Measurements from ENCODE around the gene C6orf89. TPM values are rescaled to one million over a fixed set of nuclear protein-coding genes. Genes with fewer than 3 reads are reported as not detected.

The C6orf89 gene
- total and polyA plus RNA-seq, 2 of the 13 experiments (the other 11 are each of a cell fraction or from before 2014, with no cell fraction given), result 22.1 to 32.2 TPM

GRCh38 chr6:36914227-36914794, 28.6 kb downstream of the C6orf89 start:
- peak overlapping the region; percentile 1 for H3K27ac ChIP-seq (ENCODE audit: extremely low read length, insufficient read depth, low read length)
- DNase-seq (ENCODE audit: low spot score), result peak; percentile 85
- POLR2A ChIA-PET, result interaction anchor here (1.0 to 1.4 kb wide), 5 partner anchors 8 to 72 kb away, joined by 3 to 7 read pairs (median 3); partner anchors contain the start of genes C6orf89, MTCH1 and PPIL1
- TF ChIP-seq KDM2A (CRISPR knock-in tag; IDR thresholded peaks at IDR 0.05; ENCODE audit: borderline replicate concordance, low read depth), result no peak
- TF ChIP-seq SMC3 (IDR thresholded peaks at IDR 0.05; ENCODE audit: low read length), result peak; percentile 53; the same call in 1 of the 2 replicates
- 0 out of 2 replicates have a peak, but pooled peaks have one; percentile 39 for TF ChIP-seq HNF1B (CRISPR knock-in tag; IDR thresholded peaks at IDR 0.05)
- no peak for TF ChIP-seq GMEB1 (CRISPR knock-in tag; IDR thresholded peaks at IDR 0.05; ENCODE audit: borderline replicate concordance)
- TF ChIP-seq STAG1 (CRISPR knock-in tag; IDR thresholded peaks at IDR 0.05), result peak; percentile 44
- TF ChIP-seq UBTF (CRISPR knock-in tag; IDR thresholded peaks at IDR 0.05), result peak; percentile 27; the same call in 1 of the 2 replicates
- TF ChIP-seq FOSL1 (CRISPR knock-in tag; IDR thresholded peaks at IDR 0.05; ENCODE audit: borderline replicate concordance), result peak; percentile 70; the same call in 1 of the 2 replicates
- TF ChIP-seq SP1 (IDR thresholded peaks at IDR 0.05), result no peak
- no peak for TF ChIP-seq SP1 (CRISPR knock-in tag; IDR thresholded peaks at IDR 0.05)
- 0 out of 2 replicates have a peak, but pooled peaks have one; percentile 31 for TF ChIP-seq ELF3 (CRISPR knock-in tag; IDR thresholded peaks at IDR 0.05)
- TF ChIP-seq ZNF563 (CRISPR knock-in tag; IDR thresholded peaks at IDR 0.05), result no peak
- no peak for TF ChIP-seq ZNF468 (CRISPR knock-in tag; IDR thresholded peaks at IDR 0.05)
- 0 out of 2 replicates have a peak, but pooled peaks have one; percentile 15 for TF ChIP-seq IRF2 (CRISPR knock-in tag; IDR thresholded peaks at IDR 0.05)
- TF ChIP-seq HNF4A (CRISPR knock-in tag; IDR thresholded peaks at IDR 0.05), result peak; percentile 68
- no peak for TF ChIP-seq ZGPAT (CRISPR knock-in tag; IDR thresholded peaks at IDR 0.05)
- peak; percentile 94 for TF ChIP-seq FOSL2 (CRISPR knock-in tag; IDR thresholded peaks at IDR 0.05)
- TF ChIP-seq SOX6 (IDR thresholded peaks at IDR 0.05), result no peak
- peak; percentile 32; the same call in 1 of the 2 replicates for TF ChIP-seq SOX6 (CRISPR knock-in tag; IDR thresholded peaks at IDR 0.05)

More at GRCh38 chr6:36914227-36914794, 28.6 kb downstream of the C6orf89 start:
- WGBS (ENCODE audit: low lambda C conversion rate), result 84% methylated on average over 10 of the region's 10 CpGs
- Histone ChIP-seq H3K4me3 (replicated peaks in 1 of 3; ENCODE audit: insufficient read depth in 1 of 3, low read depth in 2 of 3, low read length in 3 of 3) (no peak overlapping the region), H3K36me3 (replicated peaks in 1 of 2; ENCODE audit: control insufficient read depth in 1 of 2, insufficient read depth in 2 of 2, low read length in 2 of 2) (peaks cover 10 to 49% of the 10 kb centered on the region in 2 experiments), H3K9ac (ENCODE audit: insufficient read depth, low read depth, low read length) (no peak overlapping the region), H3K4me2 (ENCODE audit: low read depth, low read length) (no peak overlapping the region), H3K79me2 (ENCODE audit: insufficient read depth, low read length) (no peaks in the 10 kb centered on the region), H4K20me1 (ENCODE audit: insufficient read depth, low read length) (no peaks in the 10 kb centered on the region), H3K27me3 (ENCODE audit: control insufficient read depth in 1 of 2, insufficient read depth in 2 of 2, low read length in 2 of 2) (no peaks in the 10 kb centered on the region), H3K9me3 (ENCODE audit: low read length) (no peaks in the 10 kb centered on the region), H2AFZ (ENCODE audit: low read length) (no peak overlapping the region), H3K4me1 (ENCODE audit: insufficient read depth, low read length) (peaks cover 14% of the 10 kb centered on the region)
- peak; percentile 99 for ATAC-seq
- no TSS peak for BruUV-seq (replicated peaks)
- intact Hi-C loops (cut with micrococcal nuclease; ENCODE audit: unreplicated experiment), result loop anchor here (1.0 kb wide), 1 partner anchor 148 kb away; no protein-coding TSS in a partner anchor
- FAIRE-seq, result peak; percentile 94
- in situ Hi-C loops (cut with HindIII; ENCODE audit: extremely low pct_ligation_motif_present, low pct_unique_long_range_greater_than_20kb), result no loop called here
- CTCF ChIA-PET (ENCODE audit: low intra/inter-chr PET ratio, low total read pairs), result interaction anchor here (1.3 to 1.5 kb wide), 2 partner anchors 103 to 148 kb away, joined by 3 to 5 read pairs; no protein-coding TSS in a partner anchor

All from HepG2 (cell line).